Fibroblast of lung (primary cell): Measurements from ENCODE around the gene NFAM1. TPM values are rescaled to one million over a fixed set of nuclear protein-coding genes. Genes with fewer than 3 reads are reported as not detected.
A peak's percentile ranks its signal among the peaks of the same experiment; 100 is the strongest.

Experiments
- DNase-seq, 2 donors: peaks; one replicate each; pipeline versions ENCODE4 v3.0.0 to v3.0.0-alpha.2; 2010; ENCODE audit warnings: low read depth in 2 of 2
- H2AFZ ChIP-seq: 2 replicates; pipeline ENCODE4 v1.5.1; 2012; ENCODE audit warnings: low read length, control low read depth, inconsistent platforms
- H3K27ac ChIP-seq: 2 replicates; pipeline ENCODE4 v1.5.1; 2011; ENCODE audit warnings: low read length, control low read depth; ENCODE audit not compliant: insufficient read depth
- H3K27me3 ChIP-seq: 2 replicates; pipeline ENCODE4 v1.5.1; 2011; ENCODE audit warnings: mild to moderate bottlenecking, low read length; ENCODE audit not compliant: control insufficient read depth, insufficient read depth
- H3K36me3 ChIP-seq: 2 replicates; pipeline ENCODE4 v1.5.1; 2011; ENCODE audit warnings: low read length; ENCODE audit not compliant: control insufficient read depth, insufficient read depth
- H3K4me1 ChIP-seq: 2 replicates; pipeline ENCODE4 v1.5.1; 2011; ENCODE audit warnings: low read length; ENCODE audit not compliant: control insufficient read depth, insufficient read depth; ENCODE audit errors: extremely low read depth
- H3K4me2 ChIP-seq: 2 replicates; pipeline ENCODE4 v1.5.1; 2011; ENCODE audit warnings: low read length, control low read depth; ENCODE audit not compliant: insufficient read depth; ENCODE audit errors: extremely low read depth
- H3K4me3 ChIP-seq, 4 experiments: fragments of 200-600 bp in 1 of 4; sonication (generic) in 1 of 4; replicated peaks in 1 of 4; 2 replicates each; pipeline ENCODE4 v1.5.1; 2011 to 2016; ENCODE audit warnings: low read length in 4 of 4, low read depth in 3 of 4, mild to moderate bottlenecking in 3 of 4, control low read depth in 2 of 4, inconsistent platforms in 1 of 4, mixed read lengths in 1 of 4; ENCODE audit not compliant: insufficient read depth in 1 of 4; ENCODE audit errors: control extremely low read depth in 1 of 4
- H3K79me2 ChIP-seq: 2 replicates; pipeline ENCODE4 v1.5.1; 2012; ENCODE audit warnings: mild to moderate bottlenecking, low read length, inconsistent platforms; ENCODE audit not compliant: control insufficient read depth, insufficient read depth
- H3K9ac ChIP-seq: 2 replicates; pipeline ENCODE4 v1.5.1; 2011; ENCODE audit warnings: mild to moderate bottlenecking, low read length, control low read depth; ENCODE audit not compliant: insufficient read depth
- H3K9me3 ChIP-seq: 2 replicates; pipeline ENCODE4 v1.5.1; 2012; ENCODE audit warnings: low read depth, low read length; ENCODE audit not compliant: control insufficient read depth, insufficient read depth
- H4K20me1 ChIP-seq: 2 replicates; pipeline ENCODE4 v1.5.1; 2011; ENCODE audit warnings: low read length; ENCODE audit not compliant: control insufficient read depth, insufficient read depth; ENCODE audit errors: extremely low read depth
- EZH2 ChIP-seq: IDR thresholded peaks from 2 replicates; pipeline ENCODE4 v1.5.1; 2012; ENCODE audit warnings: low read length, control low read depth, mild to moderate bottlenecking; ENCODE audit errors: missing control alignments
- polyA plus RNA-seq, 2 donors: library from polyadenylated mRNA; depleted of rRNA in 1 of 2; stranded (reverse) in 1 of 2; unstranded in 1 of 2; fragments of >200 nt; gene quantifications; 2 replicates each; pipeline ENCODE4 v1.2.1, GENCODE V29; 2011 to 2012; ENCODE audit warnings: missing spikeins in 1 of 2
- total RNA-seq: library from RNA; depleted of rRNA; stranded (reverse); fragments of >200 nt; gene quantifications from 2 replicates; pipeline ENCODE4 v1.2.1, GENCODE V29; 2014
- TF ChIP-seq, protein P1 (sequence below), 2 donors: IDR thresholded peaks in 1 of 2; conservative IDR thresholded peaks in 1 of 2; 1 replicate in 1 of 2; 2 replicates in 1 of 2; pipeline ENCODE4 v1.5.1; 2011 to 2012; ENCODE audit warnings: low read length in 2 of 2, control low read depth in 1 of 2, inconsistent platforms in 1 of 2, low read depth in 1 of 2, mild to moderate bottlenecking in 1 of 2

Gene NFAM1
- total and polyA plus RNA-seq, 2 donors (not counting 1 experiment from before 2014, with no cell fraction given), result 0.17 TPM; not detected in 1

DNA sequence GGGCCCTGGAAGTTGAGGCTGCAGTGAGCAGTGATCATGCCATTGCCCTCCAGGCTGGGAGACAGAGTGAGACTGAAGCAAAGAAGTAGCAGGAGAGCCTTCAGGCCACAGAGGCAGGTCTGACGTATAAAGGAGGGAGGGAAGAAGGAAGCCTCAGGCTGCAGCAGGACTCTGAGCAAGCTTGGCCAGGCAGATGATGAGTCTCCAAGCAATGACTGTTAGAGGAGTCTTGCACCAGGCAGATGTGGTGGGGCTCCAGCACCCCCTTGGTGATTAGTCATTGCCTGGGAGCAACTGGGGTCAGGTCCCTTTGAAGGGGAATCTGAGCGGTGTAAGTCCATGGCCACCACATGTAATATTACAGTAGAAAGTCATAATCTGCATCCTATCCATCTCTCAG is 36.6 kb upstream of the NFAM1 start:
- H3K27ac ChIP-seq, result no peak overlapping the region
- H3K9me3 ChIP-seq, result no peaks in the 10 kb centered on the region
- H4K20me1 ChIP-seq, result no peaks in the 10 kb centered on the region
- H3K4me1 ChIP-seq, result no peaks in the 10 kb centered on the region
- peak in 1 of 2 donors; percentile 14 for DNase-seq
- no peaks in the 10 kb centered on the region for H3K36me3 ChIP-seq
- H3K79me2 ChIP-seq, result no peaks in the 10 kb centered on the region
- H3K4me2 ChIP-seq, result no peak overlapping the region
- H3K4me3 ChIP-seq, result no peak overlapping the region
- no peaks in the 10 kb centered on the region for H3K27me3 ChIP-seq
- H3K9ac ChIP-seq, result no peak overlapping the region
- no peak for TF ChIP-seq EZH2
- TF ChIP-seq, protein P1, sequence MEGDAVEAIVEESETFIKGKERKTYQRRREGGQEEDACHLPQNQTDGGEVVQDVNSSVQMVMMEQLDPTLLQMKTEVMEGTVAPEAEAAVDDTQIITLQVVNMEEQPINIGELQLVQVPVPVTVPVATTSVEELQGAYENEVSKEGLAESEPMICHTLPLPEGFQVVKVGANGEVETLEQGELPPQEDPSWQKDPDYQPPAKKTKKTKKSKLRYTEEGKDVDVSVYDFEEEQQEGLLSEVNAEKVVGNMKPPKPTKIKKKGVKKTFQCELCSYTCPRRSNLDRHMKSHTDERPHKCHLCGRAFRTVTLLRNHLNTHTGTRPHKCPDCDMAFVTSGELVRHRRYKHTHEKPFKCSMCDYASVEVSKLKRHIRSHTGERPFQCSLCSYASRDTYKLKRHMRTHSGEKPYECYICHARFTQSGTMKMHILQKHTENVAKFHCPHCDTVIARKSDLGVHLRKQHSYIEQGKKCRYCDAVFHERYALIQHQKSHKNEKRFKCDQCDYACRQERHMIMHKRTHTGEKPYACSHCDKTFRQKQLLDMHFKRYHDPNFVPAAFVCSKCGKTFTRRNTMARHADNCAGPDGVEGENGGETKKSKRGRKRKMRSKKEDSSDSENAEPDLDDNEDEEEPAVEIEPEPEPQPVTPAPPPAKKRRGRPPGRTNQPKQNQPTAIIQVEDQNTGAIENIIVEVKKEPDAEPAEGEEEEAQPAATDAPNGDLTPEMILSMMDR (conservative IDR thresholded peaks at IDR 0.05 in 1 of 2, IDR thresholded peaks at IDR 0.05 in 1 of 2; ENCODE audit: low read depth in 1 of 2, low read length in 2 of 2), result no peak
- H2AFZ ChIP-seq, result no peak overlapping the region

DNA sequence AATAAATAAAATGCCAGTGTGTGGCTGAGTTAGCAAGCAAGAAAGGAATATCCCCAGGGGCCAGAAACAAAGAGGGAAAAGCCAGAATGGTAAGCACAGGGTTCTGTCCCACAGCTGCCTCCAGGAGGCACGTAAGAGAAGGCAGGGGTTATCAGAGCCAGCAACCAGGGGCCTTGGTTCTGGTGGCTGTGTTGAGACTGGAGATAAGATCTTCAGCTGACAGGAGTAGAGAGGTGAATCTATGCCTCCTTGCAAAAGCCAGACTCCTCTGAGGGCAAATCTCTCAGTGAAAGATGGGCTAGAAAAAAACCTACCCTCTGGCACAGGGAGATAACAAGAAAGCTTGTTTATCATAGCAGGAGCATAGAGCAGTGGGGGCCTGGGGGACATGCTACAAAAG is 29.8 kb upstream of the NFAM1 start:
- no peak for DNase-seq
- TF ChIP-seq EZH2, result no peak
- TF ChIP-seq, protein P1 (conservative IDR thresholded peaks at IDR 0.05 in 1 of 2, IDR thresholded peaks at IDR 0.05 in 1 of 2; ENCODE audit: low read depth in 1 of 2, low read length in 2 of 2), result no peak
- Histone ChIP-seq H3K27me3 (peaks cover 24% of the 10 kb centered on the region), H3K9ac (no peak overlapping the region), H3K4me2 (no peak overlapping the region), H3K9me3 (no peaks in the 10 kb centered on the region), H3K4me3 (no peak overlapping the region), H3K4me1 (no peaks in the 10 kb centered on the region), H2AFZ (no peak overlapping the region), H3K36me3 (no peaks in the 10 kb centered on the region), H4K20me1 (no peaks in the 10 kb centered on the region), H3K79me2 (no peaks in the 10 kb centered on the region), H3K27ac (no peak overlapping the region)

DNA sequence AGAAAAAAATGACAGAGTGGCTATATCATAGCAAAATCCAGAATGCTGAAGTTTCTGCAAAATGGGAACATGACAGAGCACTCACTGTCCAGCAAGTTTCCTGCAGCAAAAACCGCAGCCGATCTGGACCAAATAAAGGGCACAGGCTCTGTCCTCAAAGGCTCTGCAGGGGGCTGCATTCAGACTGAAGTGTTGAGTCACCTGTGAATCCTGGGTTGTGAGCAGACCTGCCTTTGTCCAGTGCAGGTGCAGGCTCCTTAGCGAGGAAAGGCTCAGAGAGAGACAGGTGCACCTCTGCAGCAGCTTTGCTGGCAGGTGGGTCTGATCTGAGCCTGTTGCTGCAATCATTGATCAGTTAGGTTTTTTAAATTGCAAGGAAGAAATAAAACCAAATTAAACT is 29.3 kb upstream of the NFAM1 start:
- TF ChIP-seq EZH2, result no peak
- TF ChIP-seq, protein P1 (conservative IDR thresholded peaks at IDR 0.05 in 1 of 2, IDR thresholded peaks at IDR 0.05 in 1 of 2; ENCODE audit: low read depth in 1 of 2, low read length in 2 of 2), result no peak
- Histone ChIP-seq H3K4me2 (no peak overlapping the region), H3K4me1 (no peaks in the 10 kb centered on the region), H3K36me3 (no peaks in the 10 kb centered on the region), H3K27me3 (peaks cover 24% of the 10 kb centered on the region), H2AFZ (no peak overlapping the region), H3K27ac (no peak overlapping the region), H3K4me3 (no peak overlapping the region), H4K20me1 (no peaks in the 10 kb centered on the region), H3K9me3 (no peaks in the 10 kb centered on the region), H3K9ac (no peak overlapping the region), H3K79me2 (no peaks in the 10 kb centered on the region)
- no peak for DNase-seq
